CD4-positive, alpha-beta T cell treated with Interferon gamma for 1 hour (primary cell): Measurements from ENCODE around the gene DCUN1D1.
A peak's percentile ranks its signal among the peaks of the same experiment; 100 is the strongest.

Experiments used
- DNase-seq: peaks from one replicate; pipeline ENCODE4 v3.0.0-alpha.2; 2020

DCUN1D1 gene

DNA sequence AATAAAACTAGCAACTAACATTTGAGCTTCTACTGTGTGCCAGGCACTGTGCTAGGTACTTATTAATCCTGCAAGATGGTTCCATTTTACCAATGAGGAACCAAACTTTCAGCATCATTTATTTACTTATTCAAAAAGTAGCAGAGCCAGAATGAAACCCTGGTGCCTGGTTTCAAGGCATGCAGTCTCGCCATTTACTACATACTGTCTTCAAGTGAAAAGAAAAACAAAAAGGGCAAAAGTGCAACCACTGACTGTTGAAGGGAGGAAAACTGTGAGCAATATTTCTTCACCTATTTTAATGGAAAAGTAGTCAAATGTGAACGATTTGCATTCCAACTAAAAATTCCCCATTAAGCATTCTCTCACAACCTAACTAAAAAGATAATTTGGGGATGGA is 8.7 kb downstream of the DCUN1D1 start:
- DNase-seq, result no peak

DNA sequence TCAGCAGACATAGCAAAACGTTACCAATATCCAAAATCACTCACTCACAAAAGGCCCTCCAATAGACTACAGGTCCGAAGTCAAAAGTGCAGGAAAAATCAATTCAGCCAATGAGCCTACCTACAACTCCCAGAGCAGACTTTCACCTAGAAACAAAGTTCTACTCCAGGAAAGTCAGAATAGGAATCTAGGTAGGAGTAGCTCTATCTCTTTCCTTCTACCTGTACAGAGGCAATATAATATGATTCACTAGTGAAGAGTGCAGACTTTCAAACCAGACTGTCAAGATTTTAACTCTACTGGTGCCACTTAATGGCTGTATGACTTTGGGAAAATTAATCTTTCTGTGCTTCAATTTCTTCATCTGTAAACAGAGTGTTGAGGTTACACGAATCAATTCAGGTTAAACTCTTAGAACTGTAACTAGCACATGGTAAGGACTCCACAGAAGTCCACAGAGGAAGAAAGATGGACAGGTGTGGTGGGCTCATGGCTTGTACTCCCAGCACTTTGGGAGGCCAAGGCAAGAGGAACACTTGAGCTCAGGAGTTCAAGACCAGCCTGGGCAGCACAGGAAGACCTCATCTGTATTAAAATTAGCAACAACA is 9.4 kb downstream of the DCUN1D1 start:
- DNase-seq, result no peak

DNA sequence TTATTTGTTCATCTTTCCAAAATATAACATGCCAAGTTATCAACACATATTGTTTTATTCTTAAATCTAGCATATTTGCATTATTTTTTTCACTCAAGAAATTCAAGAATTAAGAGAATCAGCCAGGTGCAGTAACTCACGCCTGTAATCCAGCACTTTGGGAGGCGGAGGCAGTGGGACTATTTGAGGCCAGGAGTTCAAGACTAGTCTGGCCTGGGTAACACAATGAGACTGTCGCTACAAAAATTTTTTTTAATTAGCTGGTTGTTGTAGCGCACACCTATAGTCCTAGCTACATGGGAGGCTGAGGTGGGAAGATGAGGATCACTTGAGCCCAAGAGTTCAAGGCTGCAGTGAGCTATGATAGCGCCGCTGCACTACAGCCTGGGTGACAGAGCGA is 10.5 kb downstream of the DCUN1D1 start:
- no peak for DNase-seq

DNA sequence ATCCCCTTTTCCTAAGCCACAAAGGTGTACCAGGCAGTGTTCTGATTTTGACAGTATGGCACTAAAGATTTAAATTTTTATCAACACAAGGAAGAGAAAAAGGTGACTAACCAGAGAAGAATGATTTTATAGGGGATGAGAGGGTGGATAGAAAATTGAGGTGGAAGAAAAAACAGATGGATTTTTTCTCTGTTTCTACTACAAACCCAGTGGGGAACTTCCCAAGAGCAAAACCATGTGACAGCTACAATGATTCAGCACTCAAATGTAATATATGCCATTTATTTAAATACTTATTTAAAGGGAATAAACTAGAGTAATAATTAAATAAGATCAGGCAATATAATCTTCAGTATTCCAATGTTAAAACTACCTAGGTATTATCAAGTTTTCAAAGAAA is 11.1 kb downstream of the DCUN1D1 start:
- no peak for DNase-seq

DNA sequence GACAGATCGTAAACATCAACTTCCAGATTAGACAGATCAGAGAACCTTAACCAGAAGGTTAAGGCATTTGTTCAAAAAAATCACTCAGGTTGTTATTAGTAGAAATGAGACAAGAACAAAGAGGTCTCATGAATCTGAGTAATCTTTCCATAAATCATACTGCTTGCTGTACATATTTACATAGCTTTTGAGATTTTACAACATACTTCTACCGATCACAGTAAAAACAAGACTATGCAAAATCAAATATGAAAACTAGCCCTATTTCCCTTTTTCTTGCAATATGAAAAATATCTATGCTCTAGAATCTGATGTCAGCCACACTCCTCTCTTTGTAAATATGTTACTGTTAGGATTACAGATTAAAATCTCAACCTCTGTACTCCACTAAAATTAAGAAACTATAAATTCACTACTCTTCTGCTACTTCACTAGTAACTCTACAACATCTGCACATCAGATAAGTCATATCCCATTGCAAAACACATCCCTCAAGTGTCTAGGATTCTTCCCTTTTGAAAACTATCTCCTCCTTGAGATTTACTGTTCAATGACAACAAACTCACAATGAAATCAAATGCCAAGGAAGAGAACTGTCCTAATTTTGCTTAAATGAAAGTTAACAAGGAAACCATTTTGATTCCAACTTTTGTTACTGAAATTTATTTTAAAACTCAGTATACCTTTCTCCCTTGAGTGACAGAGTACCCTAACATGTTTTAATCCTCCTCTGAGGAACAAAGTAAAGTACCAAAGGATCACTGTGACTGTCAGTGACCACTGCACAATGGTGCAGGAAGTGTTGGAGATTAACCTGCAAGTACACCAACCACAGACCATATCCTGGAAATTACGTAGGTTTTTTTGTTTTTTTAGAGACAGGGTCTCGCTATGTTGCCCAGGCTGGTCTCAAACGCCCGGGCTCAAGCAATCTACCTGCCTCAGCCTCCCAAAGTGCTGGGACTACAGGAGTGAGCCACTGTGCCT is 12.8 kb downstream of the DCUN1D1 start:
- peak; percentile 1 for DNase-seq

DNA sequence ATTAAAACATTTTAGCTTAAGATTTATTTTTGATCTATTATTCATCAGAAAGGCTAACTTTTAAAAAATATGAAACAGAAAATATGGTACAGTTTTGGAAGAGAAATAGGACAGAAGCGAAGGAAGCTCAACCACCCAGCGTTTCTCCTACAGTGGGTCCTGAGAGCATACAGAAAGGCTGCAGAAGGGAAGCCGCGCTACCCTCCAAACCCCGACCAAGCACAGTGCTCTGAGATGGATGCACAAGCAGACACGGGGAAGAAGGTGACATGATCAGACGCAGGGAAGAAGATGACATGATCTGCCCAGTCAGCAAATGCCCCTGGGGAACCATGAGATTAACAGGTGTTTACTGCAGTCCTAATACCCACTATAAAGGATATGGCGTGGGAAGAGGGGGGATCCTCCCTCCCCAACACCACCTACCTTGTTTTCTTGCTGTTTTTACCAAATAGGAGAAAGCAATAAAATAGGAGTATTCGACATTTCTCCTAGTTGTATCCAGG is 14.4 kb downstream of the DCUN1D1 start:
- DNase-seq, result no peak

DNA sequence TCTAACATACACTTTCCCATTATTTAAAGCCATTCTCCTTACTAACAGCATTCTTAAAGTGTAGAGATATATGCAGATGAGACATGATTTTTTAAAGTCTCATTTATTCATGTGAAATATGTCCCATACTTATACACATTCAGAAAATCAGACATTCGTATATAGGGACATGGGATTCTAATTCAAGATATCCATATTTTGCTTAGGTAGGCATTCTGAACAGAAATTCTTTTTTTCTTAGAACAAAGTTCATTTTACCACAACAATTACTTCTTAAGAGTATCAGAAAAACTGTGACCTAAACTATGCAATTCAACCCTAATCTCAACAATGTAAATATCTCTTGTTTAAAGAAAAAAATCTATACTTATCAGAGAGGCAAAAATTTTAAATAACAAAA is 16.2 kb downstream of the DCUN1D1 start:
- DNase-seq, result no peak

DNA sequence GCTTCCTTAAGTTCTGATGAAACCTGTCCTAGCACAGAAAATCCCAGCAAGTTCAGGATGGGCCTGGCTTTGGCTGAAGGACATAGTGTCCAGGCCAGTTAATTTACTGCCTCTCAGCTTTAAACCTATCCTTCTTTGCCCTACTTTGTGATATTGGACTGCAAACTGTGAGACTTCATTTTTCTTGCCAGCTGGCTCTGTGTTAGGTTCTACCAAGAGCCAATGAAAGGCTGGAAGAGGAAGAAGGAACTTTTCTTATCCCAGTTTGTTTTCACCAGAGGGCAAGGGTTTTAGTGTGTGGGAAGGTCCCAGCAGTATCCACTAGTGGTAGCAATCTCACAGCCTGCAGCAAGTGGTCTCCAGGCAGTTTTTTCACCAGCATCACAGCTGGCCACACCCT is 18.2 kb downstream of the DCUN1D1 start:
- no peak for DNase-seq

DNA sequence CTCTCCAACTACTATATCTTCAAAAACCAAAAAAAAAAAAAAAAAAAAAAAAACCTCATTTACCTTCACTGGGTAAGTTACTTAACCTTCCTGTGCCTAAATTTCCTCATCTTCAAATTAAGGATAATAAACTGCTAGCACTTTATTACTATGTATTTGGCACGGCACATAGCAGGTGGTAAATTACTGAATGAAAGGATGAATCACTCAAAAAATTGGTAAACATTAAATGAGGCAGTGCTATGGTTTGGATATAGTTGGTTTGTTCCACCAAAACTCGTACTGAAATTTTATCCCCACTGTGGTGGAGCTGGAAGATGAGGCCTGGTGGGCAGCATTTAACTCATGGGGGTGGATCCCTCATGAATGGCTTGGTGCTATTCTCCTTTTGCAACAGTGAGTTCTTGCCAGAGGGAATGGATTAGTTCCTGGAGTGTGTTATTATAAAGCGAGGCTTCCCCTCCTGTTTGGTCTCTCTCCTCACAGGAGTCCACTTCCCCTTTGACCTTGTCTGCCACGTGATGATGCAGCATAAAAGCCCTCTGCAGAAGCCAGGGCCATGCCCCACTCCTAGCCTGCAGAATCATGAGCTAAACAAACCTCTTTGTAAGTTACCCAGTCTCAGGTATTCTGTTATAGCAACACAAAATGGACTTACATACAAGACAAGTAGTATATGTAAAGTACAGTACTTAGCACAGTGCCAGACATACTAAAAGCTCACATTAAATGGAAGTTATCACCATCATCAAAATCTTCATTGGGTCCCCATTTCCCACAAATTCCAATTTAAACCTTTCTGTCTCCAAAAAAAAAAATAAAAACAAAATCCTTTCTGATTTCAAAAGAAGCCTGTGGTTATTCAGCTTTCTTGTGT is 20.6 kb downstream of the DCUN1D1 start:
- no peak for DNase-seq

DNA sequence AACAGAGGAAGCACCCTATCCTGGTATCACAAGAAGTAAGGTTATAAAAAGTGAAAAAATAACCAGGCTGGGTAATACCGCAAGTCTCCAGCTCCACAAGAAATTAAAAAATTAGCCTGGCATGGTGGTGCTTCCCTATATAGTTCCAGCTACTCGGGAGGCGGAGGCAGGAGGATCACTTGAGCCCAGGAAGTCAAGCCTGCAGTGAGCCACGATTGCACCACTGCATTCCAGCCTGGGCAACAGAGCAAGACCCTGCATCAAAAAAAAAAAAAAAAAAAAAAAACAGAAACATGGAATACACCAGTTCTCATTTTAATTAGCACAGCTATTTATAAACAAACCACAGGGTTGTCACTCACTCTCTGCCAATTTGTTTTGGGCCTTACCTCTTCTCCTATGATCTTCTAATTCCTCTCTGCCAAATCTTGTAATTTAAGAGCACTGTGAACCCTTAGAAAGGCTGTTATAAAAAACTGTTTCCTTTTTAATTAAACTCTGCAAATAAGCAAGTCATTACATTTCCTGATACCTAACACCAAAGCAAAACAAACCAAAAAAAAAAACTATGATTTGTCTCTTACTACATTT is 22.6 kb downstream of the DCUN1D1 start:
- DNase-seq, result no peak

DNA sequence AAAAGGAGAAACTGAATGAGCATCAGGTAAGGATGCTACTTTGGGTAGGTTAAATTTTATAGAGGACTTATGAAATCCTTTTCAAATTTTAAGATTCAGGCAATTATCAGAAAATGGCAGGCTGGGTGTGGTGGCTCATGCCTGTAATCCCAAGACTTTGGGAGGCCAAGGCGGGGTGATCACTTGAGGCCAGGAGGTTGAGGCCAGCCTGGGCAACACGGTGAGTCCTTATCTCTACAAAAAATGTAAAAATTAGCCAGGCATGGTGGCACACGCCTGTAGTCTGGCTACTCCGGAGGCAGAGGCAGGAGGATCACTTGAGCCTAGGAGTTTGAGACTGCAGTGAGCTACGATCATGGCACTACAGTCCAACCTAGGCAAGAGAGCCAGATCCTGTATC is 23.1 kb downstream of the DCUN1D1 start:
- DNase-seq, result no peak

DNA sequence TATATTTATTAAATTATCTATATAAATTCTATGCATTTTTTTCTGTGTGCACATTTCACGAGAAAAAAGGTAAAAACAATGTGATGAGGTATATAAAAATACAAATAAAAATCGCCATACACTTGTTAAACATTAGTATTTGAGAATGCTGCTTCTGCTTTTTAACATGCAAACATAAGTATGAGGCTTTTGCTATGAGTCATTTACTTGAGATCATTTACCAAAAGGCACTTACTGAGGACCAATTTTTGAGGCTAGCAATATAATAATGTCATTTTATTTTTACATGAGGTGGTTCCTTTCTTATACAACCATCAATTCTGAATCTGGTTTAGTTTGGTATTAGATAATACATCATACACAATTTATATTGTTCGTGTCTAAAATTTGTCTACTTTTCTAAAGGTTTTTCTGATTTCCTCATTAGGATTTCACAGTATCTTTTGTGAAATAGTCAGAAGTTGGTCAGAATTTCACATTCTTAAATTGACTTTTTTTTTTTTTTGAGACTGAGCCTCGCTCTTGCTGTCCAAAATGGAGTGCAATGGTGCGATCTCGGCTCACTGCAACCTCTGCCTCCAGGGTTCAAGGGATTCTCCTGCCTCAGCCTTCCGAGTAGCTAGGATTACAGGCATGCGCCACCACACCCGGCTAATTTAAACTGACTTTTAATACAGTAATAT is 25.6 kb downstream of the DCUN1D1 start:
- DNase-seq, result no peak

DNA sequence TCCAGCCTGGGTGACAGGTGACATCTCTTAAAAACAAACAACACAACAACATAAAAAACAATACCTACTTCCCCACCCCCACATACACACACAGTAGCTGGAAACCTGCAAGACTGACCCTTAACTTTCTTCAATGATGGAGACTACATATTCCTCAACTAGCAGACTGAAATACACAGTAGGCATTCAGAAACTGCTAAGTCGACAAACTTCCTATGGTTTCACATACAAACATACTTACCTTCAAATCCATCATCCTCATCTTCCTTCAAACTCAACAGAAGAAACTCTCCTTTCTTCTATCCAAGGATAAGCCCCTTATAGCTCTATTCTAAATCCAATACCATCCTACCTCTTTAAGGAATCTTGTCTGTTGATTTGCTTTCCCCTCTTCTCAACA is 30.6 kb downstream of the DCUN1D1 start:
- no peak for DNase-seq

DNA sequence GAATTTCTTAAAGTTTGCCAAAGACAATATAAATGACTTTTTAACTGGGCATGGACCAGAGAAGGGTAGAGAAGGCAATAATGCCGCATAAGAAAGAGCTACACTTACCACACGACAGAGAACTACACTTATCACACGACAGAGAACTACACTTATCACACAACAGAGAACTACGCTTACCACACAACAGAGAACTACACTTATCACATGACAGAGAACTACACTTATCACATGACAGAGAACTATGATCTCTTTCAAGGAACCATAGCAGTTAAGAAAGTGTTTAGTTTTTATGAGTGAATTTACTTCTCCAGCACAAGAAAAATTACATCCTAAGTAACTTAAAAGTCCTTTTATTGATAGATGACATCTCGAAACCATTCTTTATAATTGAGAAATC is 32.0 kb downstream of the DCUN1D1 start:
- no peak for DNase-seq

DNA sequence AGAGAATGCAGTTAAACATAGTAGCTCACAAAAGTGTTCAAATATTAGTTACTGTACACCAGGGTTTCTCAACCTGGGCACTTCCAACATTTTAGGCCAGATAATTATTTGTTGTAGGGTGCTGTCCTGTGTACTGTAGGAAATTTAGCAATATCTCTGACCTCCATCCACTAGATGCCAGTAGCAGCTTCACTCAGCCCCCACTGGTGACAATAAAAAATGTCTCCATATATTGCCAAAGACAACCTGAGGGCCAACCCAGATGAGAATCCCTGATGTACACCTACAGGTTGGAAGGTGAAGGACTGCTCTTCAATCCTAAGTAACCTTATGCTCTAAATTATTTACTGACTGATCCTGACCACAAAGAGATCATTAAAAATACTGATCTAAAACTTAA is 32.5 kb downstream of the DCUN1D1 start:
- no peak for DNase-seq

DNA sequence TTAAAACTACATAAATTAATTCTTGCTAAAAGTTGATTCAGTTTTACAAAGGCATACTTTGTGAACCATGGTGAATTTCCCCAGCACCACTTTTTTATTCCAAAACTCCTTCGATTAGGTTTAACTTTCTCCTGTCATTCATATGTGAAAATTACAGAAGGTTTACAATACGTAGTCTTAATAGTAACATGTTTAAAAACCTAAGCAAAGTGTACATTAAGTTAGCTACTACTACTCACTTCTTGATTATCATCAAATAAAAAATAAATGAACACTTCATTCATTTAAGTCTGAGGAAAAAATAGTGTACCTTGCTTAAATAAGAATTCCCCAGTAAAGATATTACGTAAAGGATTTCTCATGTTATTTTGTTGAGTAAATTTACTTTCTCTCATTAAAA is 38.6 kb downstream of the DCUN1D1 start:
- DNase-seq, result no peak

DNA sequence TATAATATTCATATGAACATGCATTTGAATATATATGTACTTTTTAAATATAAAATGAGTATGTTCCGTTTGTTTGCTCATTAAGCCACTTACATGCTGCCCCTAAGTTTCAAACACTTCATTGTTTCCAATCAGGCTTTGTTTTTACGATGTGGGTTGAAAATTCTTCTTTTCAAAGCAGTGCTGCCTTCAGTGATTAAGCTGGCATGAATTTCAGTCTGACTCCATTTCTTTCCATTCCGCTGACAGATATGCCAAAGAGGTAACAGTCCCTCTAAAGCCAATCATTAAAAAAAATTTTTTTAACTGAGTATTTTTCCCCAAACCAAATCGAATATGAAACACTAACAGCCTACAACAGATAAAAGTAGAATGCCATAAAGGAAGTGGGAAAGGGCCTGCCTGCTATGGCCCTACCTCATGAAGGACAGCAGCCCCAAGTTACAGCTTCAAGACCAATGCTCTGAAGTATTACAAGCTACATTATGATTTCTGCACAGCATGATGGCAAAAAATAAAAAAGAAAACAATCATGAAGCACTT is 40.0 kb downstream of the DCUN1D1 start:
- DNase-seq, result no peak

DNA sequence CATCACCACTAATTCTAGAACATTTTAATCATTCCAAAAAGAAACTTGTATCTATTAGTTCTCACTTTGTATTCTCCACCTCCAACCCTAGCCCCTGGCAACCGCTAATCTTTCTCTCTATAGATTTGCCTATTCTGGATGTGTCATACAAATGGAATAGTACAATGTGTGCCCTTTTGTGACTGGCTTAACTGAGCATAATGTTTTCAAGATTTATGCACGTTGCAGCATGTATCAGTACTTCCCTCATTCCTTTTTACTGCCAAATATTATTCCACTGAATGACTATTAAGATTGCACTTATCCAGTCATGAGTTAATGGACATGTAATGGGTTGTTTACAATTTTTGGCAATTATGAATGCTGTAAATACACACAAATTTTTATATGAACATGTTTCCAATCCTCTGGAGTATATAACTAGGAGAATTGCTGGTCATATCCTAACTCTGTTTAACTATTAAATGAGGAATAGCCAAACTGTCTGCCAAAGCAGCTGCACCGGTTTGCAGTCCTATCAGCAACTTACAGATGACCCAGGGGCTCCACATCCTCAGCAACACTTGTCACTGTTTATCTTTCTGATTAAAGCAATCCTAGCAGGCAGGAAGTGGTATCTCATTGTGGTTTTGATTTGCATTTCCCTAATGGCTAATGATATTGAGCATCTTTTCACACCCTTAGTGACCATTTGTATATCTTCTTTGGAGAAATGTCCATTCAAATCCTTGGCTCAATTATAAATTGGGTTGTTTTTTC is 42.9 kb downstream of the DCUN1D1 start:
- no peak for DNase-seq

DNA sequence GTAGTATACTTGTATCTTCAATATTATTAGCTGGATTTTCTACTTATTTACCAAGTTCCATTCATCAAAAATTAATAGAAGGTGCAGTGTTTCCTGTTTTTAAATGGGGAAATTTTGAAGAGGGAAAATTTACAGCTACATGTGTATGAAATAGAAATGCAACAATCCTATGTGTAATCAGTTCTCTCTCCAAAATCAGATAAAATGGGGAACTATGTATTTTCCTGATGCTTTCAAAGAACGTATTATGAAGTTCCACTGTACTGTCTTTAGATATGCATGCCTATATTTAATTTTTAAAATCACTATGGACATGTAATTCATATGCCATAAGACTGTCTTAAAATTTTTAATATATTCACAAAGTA is 43.4 kb downstream of the DCUN1D1 start:
- no peak for DNase-seq

DNA sequence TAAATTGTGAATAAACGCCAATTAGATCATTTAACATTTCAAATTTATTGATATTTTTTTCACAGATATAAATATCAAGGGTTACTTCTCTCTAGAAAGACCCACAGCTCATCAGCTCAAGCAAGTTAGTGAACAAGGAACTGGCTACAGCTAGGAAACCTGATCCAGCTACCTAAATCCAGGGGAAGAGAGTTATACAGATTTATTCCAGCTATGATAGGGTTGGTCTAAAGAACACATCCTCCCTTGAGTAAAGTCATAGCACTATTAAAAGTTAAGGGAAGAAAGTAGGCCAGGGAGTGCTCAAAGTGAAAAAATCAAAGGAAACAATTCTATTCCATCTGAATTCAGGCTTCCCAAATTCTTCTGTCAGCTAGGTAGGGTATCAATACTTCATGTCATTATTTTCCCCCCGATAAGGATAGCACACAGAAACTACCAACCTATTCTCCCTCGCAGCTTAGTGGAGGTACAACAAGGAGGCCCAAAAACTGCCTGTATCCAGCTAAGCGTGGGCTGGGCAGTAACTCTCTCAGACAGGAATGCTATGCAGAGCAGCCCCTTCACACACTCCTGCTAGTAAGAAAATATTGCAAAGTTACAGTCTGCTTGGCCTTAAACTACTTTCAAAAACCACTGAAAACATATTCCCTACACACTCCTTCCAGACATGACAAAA is 44.0 kb downstream of the DCUN1D1 start:
- no peak for DNase-seq

DNA sequence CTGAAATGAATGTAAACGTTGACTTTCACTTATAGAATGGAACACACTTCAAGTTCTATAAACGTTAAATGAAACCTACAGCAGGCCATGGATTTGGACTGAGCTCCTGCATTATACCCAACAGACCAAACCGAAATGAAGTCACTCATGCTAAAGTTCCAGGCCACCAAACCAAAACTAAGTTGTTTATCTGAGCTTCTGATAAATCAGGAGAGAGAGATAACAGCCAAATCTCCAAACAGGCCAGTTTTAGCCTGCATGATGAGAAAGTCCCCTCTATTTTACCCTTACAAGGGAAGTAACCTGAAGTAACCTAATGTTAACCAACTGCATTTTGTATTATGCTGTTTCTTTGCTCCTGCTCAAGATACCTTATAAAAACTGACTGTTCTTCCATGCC is 44.5 kb downstream of the DCUN1D1 start:
- DNase-seq, result no peak
